Measurements from ENCODE around the gene ATG16L1. TPM values are rescaled to one million over a fixed set of nuclear protein-coding genes. Genes with fewer than 3 reads are reported as not detected.

The ATG16L1 gene
- polyA plus RNA-seq, 1 donor from 2014 or later, result 67.6 TPM

DNA sequence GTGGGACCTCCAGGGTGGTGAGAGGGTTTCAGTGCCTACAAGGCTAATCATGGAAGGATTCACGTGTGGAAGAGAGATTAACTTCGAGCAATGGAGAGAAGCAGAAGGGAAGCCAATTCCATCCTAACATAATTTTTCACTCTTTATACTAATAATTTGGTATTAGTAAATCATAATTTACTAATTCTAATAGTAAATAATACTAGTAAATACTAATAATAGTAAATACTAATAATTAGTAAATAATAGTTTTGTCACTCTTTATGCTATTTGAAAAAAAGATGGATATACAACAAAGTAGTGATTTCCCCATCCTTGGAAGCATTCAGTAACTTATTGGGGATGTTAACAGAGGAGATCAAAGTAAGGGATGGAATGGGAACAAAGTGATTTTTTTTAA lies 49.8 kb downstream of the ATG16L1 start:
- Histone ChIP-seq H3K9ac (ENCODE audit: low read length) (no peak overlapping the region), H3K27me3 (ENCODE audit: insufficient read depth, low read depth, low read length) (no peaks in the 10 kb centered on the region), H3K9me3 (ENCODE audit: low read length) (no peaks in the 10 kb centered on the region), H3K36me3 (ENCODE audit: insufficient read depth, low read length) (no peaks in the 10 kb centered on the region), H3K9me2 (ENCODE audit: insufficient read depth, low read length) (no peaks in the 10 kb centered on the region), H3K79me2 (replicated peaks; ENCODE audit: insufficient read depth, low read length) (no peaks in the 10 kb centered on the region), H3K4me2 (ENCODE audit: low read length) (no peak overlapping the region), H3F3A (ENCODE audit: insufficient read depth, low read length, poor library complexity, severe bottlenecking) (no peaks in the 10 kb centered on the region), H4K20me1 (ENCODE audit: insufficient read depth) (no peaks in the 10 kb centered on the region), H2AFZ (ENCODE audit: low read depth, low read length) (no peak overlapping the region), H3K27ac (ENCODE audit: low read length) (no peak overlapping the region), H3K4me3 (ENCODE audit: low read length) (no peak overlapping the region)
- TF ChIP-seq, protein P1, sequence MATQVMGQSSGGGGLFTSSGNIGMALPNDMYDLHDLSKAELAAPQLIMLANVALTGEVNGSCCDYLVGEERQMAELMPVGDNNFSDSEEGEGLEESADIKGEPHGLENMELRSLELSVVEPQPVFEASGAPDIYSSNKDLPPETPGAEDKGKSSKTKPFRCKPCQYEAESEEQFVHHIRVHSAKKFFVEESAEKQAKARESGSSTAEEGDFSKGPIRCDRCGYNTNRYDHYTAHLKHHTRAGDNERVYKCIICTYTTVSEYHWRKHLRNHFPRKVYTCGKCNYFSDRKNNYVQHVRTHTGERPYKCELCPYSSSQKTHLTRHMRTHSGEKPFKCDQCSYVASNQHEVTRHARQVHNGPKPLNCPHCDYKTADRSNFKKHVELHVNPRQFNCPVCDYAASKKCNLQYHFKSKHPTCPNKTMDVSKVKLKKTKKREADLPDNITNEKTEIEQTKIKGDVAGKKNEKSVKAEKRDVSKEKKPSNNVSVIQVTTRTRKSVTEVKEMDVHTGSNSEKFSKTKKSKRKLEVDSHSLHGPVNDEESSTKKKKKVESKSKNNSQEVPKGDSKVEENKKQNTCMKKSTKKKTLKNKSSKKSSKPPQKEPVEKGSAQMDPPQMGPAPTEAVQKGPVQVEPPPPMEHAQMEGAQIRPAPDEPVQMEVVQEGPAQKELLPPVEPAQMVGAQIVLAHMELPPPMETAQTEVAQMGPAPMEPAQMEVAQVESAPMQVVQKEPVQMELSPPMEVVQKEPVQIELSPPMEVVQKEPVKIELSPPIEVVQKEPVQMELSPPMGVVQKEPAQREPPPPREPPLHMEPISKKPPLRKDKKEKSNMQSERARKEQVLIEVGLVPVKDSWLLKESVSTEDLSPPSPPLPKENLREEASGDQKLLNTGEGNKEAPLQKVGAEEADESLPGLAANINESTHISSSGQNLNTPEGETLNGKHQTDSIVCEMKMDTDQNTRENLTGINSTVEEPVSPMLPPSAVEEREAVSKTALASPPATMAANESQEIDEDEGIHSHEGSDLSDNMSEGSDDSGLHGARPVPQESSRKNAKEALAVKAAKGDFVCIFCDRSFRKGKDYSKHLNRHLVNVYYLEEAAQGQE (IDR thresholded peaks at IDR 0.05; ENCODE audit: borderline replicate concordance), result no peak
- TF ChIP-seq POLR2AphosphoS5 (IDR thresholded peaks at IDR 0.05), result no peak
- TF ChIP-seq EP300 (conservative IDR thresholded peaks at IDR 0.05; ENCODE audit: poor library complexity, severe bottlenecking), result no peak
- TF ChIP-seq SMC3 (conservative IDR thresholded peaks at IDR 0.05; ENCODE audit: poor library complexity), result no peak
- TF ChIP-seq RAD21 (conservative IDR thresholded peaks at IDR 0.05), result no peak
- no peak for TF ChIP-seq MXI1 (conservative IDR thresholded peaks at IDR 0.05; ENCODE audit: poor library complexity, severe bottlenecking)
- TF ChIP-seq EZH2 (IDR thresholded peaks at IDR 0.05; ENCODE audit: borderline replicate concordance, insufficient read depth, low read length, poor library complexity, severe bottlenecking), result no peak
- TF ChIP-seq, protein P2, sequence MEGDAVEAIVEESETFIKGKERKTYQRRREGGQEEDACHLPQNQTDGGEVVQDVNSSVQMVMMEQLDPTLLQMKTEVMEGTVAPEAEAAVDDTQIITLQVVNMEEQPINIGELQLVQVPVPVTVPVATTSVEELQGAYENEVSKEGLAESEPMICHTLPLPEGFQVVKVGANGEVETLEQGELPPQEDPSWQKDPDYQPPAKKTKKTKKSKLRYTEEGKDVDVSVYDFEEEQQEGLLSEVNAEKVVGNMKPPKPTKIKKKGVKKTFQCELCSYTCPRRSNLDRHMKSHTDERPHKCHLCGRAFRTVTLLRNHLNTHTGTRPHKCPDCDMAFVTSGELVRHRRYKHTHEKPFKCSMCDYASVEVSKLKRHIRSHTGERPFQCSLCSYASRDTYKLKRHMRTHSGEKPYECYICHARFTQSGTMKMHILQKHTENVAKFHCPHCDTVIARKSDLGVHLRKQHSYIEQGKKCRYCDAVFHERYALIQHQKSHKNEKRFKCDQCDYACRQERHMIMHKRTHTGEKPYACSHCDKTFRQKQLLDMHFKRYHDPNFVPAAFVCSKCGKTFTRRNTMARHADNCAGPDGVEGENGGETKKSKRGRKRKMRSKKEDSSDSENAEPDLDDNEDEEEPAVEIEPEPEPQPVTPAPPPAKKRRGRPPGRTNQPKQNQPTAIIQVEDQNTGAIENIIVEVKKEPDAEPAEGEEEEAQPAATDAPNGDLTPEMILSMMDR (IDR thresholded peaks at IDR 0.05; ENCODE audit: poor library complexity, severe bottlenecking), result no peak
- no peak for TF ChIP-seq TAF1 (IDR thresholded peaks at IDR 0.05; ENCODE audit: low read depth)

DNA sequence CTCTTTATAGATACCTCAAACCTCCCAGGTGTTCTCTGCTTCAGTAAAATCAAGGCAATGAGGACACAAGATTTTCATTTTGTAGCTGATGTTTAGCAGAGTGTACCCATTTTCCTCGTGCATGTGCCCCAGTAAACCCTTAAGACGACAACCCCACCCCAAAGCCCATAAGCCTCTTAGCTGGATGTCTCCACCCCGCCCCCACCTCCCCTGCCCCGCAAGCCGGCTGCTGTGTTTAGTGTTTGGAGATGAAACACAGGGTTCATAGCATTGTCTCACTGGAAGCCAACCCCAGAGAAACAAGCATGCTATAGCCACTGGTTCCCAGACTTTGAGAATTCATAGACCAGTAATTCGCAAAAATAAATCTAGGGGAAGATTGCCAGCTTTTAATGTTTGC lies 50.3 kb downstream of the ATG16L1 start:
- Histone ChIP-seq H3K4me2 (ENCODE audit: low read length) (no peak overlapping the region), H3F3A (ENCODE audit: insufficient read depth, low read length, poor library complexity, severe bottlenecking) (no peaks in the 10 kb centered on the region), H3K9ac (ENCODE audit: low read length) (no peak overlapping the region), H3K9me3 (ENCODE audit: low read length) (no peaks in the 10 kb centered on the region), H3K4me3 (ENCODE audit: low read length) (no peak overlapping the region), H3K27me3 (ENCODE audit: insufficient read depth, low read depth, low read length) (no peaks in the 10 kb centered on the region), H4K20me1 (ENCODE audit: insufficient read depth) (no peaks in the 10 kb centered on the region), H3K9me2 (ENCODE audit: insufficient read depth, low read length) (no peaks in the 10 kb centered on the region), H2AFZ (ENCODE audit: low read depth, low read length) (no peak overlapping the region), H3K79me2 (replicated peaks; ENCODE audit: insufficient read depth, low read length) (no peaks in the 10 kb centered on the region), H3K27ac (ENCODE audit: low read length) (no peak overlapping the region), H3K36me3 (ENCODE audit: insufficient read depth, low read length) (no peaks in the 10 kb centered on the region)
- TF ChIP-seq EZH2 (IDR thresholded peaks at IDR 0.05; ENCODE audit: borderline replicate concordance, insufficient read depth, low read length, poor library complexity, severe bottlenecking) (no peak), EP300 (conservative IDR thresholded peaks at IDR 0.05; ENCODE audit: poor library complexity, severe bottlenecking) (no peak), TAF1 (IDR thresholded peaks at IDR 0.05; ENCODE audit: low read depth) (no peak), POLR2AphosphoS5 (IDR thresholded peaks at IDR 0.05) (no peak), SMC3 (conservative IDR thresholded peaks at IDR 0.05; ENCODE audit: poor library complexity) (no peak), RAD21 (conservative IDR thresholded peaks at IDR 0.05) (no peak)
- TF ChIP-seq, protein P1 (IDR thresholded peaks at IDR 0.05; ENCODE audit: borderline replicate concordance), result no peak
- TF ChIP-seq, protein P2 (IDR thresholded peaks at IDR 0.05; ENCODE audit: poor library complexity, severe bottlenecking), result no peak
